HEK293 (cell line): Measurements from ENCODE around the gene ZNF726.
A peak's percentile ranks its signal among the peaks of the same experiment; 100 is the strongest.

Experiments
- CTCF ChIA-PET: fragments of 350-600 bp; formaldehyde crosslinking; extraction: SDS; loops from one replicate; lab custom pipeline; 2021; ENCODE audit warnings: antibody characterized with exemption; lab: Yijun Ruan, JAX
- POLR2A ChIA-PET: fragments of 300-600 bp; formaldehyde crosslinking; extraction: SDS; loops from one replicate; lab custom pipeline; 2020; ENCODE audit warnings: antibody characterized with exemption, inconsistent platforms; lab: Yijun Ruan, JAX
- H3K27ac ChIP-seq: fragments of 200-500 bp; sonication (Bioruptor generic); 2 replicates; pipeline ENCODE4 v1.5.1; 2014; ENCODE audit warnings: low read depth, low read length, control low read depth, inconsistent platforms; ENCODE audit errors: extremely low read depth
- H3K36me3 ChIP-seq, 2 experiments: fragments of 200-500 bp in 1 of 2; sonication (Bioruptor generic) in 1 of 2; 1 replicate in 1 of 2; 2 replicates in 1 of 2; pipeline ENCODE4 v1.5.1; 2014 to 2017; ENCODE audit warnings: inconsistent platforms in 2 of 2, low read length in 2 of 2; ENCODE audit not compliant: control insufficient read depth in 2 of 2, insufficient read depth in 1 of 2
- H3K4me1 ChIP-seq: fragments of 200-500 bp; sonication (Bioruptor generic); 2 replicates; pipeline ENCODE4 v1.5.1; 2014; ENCODE audit warnings: mild to moderate bottlenecking, low read length, inconsistent platforms; ENCODE audit not compliant: control insufficient read depth, insufficient read depth
- H3K4me3 ChIP-seq: 2 replicates; pipeline ENCODE4 v1.5.1; 2011; ENCODE audit warnings: low read depth, mild to moderate bottlenecking, control low read depth, low read length, moderate library complexity
- H3K9me3 ChIP-seq: fragments of 200-500 bp; sonication (Bioruptor generic); 2 replicates; pipeline ENCODE4 v1.5.1; 2014; ENCODE audit warnings: low read depth, low read length, inconsistent platforms; ENCODE audit not compliant: control insufficient read depth, insufficient read depth
- EGR2 ChIP-seq: fragments of 450-650 bp; formaldehyde crosslinking; IDR thresholded peaks from 2 replicates; pipeline ENCODE4 v1.5.1; 2016; ENCODE audit warnings: low read depth, missing biosample characterization, missing genetic modification characterization
- HOXD13 ChIP-seq: sonication (generic); formaldehyde crosslinking; IDR thresholded peaks from 2 replicates; pipeline ENCODE4 v1.8.0; 2022; ENCODE audit warnings: missing genetic modification reagents, borderline replicate concordance
- KLF10 ChIP-seq: fragments of 450-650 bp; IDR thresholded peaks from 2 replicates; pipeline ENCODE4 v1.5.1; 2018; ENCODE audit warnings: missing biosample characterization, mild to moderate bottlenecking, missing genetic modification characterization
- MEIS1 ChIP-seq: sonication (generic); formaldehyde crosslinking; IDR thresholded peaks from 2 replicates; pipeline ENCODE4 v1.8.1; 2022; ENCODE audit warnings: missing genetic modification reagents, mild to moderate bottlenecking, borderline replicate concordance
- REPIN1 ChIP-seq: fragments of 450-650 bp; formaldehyde crosslinking; IDR thresholded peaks from 2 replicates; pipeline ENCODE4 v1.5.1; 2017; ENCODE audit warnings: missing biosample characterization, missing genetic modification characterization, low read depth
- SALL2 ChIP-seq: fragments of 450-650 bp; formaldehyde crosslinking; IDR thresholded peaks from 2 replicates; pipeline ENCODE4 v1.5.0; 2017; ENCODE audit warnings: missing biosample characterization, mild to moderate bottlenecking, missing genetic modification characterization, borderline replicate concordance
- SETDB1 ChIP-seq: IDR thresholded peaks from one replicate; pipeline ENCODE4 v1.6.1; 2017; ENCODE audit warnings: mild to moderate bottlenecking, low read length, moderate library complexity, mixed read lengths; ENCODE audit not compliant: insufficient read length
- SP2 ChIP-seq: fragments of 450-650 bp; formaldehyde crosslinking; IDR thresholded peaks from 2 replicates; pipeline ENCODE4 v1.5.1; 2016; ENCODE audit warnings: missing biosample characterization, missing genetic modification characterization
- TSHZ1 ChIP-seq: fragments of 450-650 bp; formaldehyde crosslinking; IDR thresholded peaks from 2 replicates; pipeline ENCODE4 v1.5.1; 2016; ENCODE audit warnings: missing biosample characterization, missing genetic modification characterization, borderline replicate concordance
- YY1 ChIP-seq: fragments of 450-650 bp; formaldehyde crosslinking; IDR thresholded peaks from 2 replicates; pipeline ENCODE4 v1.5.1; 2018; ENCODE audit warnings: missing biosample characterization, missing genetic modification characterization
- ZBTB20 ChIP-seq: fragments of 450-650 bp; formaldehyde crosslinking; IDR thresholded peaks from 2 replicates; pipeline ENCODE4 v1.5.1; 2016; ENCODE audit warnings: missing biosample characterization, missing genetic modification characterization
- ZBTB7A ChIP-seq: fragments of 450-650 bp; formaldehyde crosslinking; IDR thresholded peaks from 2 replicates; pipeline ENCODE4 v1.5.1; 2016; ENCODE audit warnings: low read depth, missing biosample characterization, missing genetic modification characterization
- ZNF211 ChIP-seq: fragments of 450-650 bp; formaldehyde crosslinking; IDR thresholded peaks from 2 replicates; pipeline ENCODE4 v1.5.1; 2016; ENCODE audit warnings: low read depth, missing biosample characterization, missing genetic modification characterization
- ZNF214 ChIP-seq: fragments of 450-650 bp; formaldehyde crosslinking; IDR thresholded peaks from 2 replicates; pipeline ENCODE4 v1.5.1; 2017; ENCODE audit warnings: missing biosample characterization, mild to moderate bottlenecking, missing genetic modification characterization, borderline replicate concordance
- ZNF221 ChIP-seq: fragments of 450-650 bp; formaldehyde crosslinking; IDR thresholded peaks from 2 replicates; pipeline ENCODE4 v1.5.1; 2017; ENCODE audit warnings: missing biosample characterization, missing genetic modification characterization, borderline replicate concordance
- ZNF311 ChIP-seq: fragments of 450-650 bp; formaldehyde crosslinking; IDR thresholded peaks from 2 replicates; pipeline ENCODE4 v1.5.1; 2017; ENCODE audit warnings: missing biosample characterization, missing genetic modification characterization, borderline replicate concordance
- ZNF350 ChIP-seq: fragments of 450-650 bp; formaldehyde crosslinking; IDR thresholded peaks from 2 replicates; pipeline ENCODE4 v1.5.0; 2017; ENCODE audit warnings: missing biosample characterization, mild to moderate bottlenecking, missing genetic modification characterization
- ZNF354C ChIP-seq: fragments of 450-650 bp; formaldehyde crosslinking; IDR thresholded peaks from 2 replicates; pipeline ENCODE4 v1.5.1; 2016; ENCODE audit warnings: missing biosample characterization, missing genetic modification characterization, low read depth, borderline replicate concordance
- ZNF580 ChIP-seq: fragments of 450-650 bp; formaldehyde crosslinking; IDR thresholded peaks from 2 replicates; pipeline ENCODE4 v1.5.1; 2016; ENCODE audit warnings: missing biosample characterization, missing genetic modification characterization
- ZNF626 ChIP-seq: fragments of 450-650 bp; sonication (Bioruptor Pico); formaldehyde crosslinking; IDR thresholded peaks from 2 replicates; pipeline ENCODE4 v1.5.1; 2018; ENCODE audit warnings: missing biosample characterization, missing genetic modification characterization, inconsistent platforms
- ZNF664 ChIP-seq: fragments of 450-650 bp; formaldehyde crosslinking; IDR thresholded peaks from 2 replicates; pipeline ENCODE4 v1.5.1; 2016; ENCODE audit warnings: missing biosample characterization, missing genetic modification characterization
- ZNF677 ChIP-seq: fragments of 450-650 bp; IDR thresholded peaks from 2 replicates; pipeline ENCODE4 v1.5.0; 2018; ENCODE audit warnings: missing biosample characterization, mild to moderate bottlenecking, missing genetic modification characterization, moderate library complexity
- ZSCAN23 ChIP-seq: fragments of 450-650 bp; formaldehyde crosslinking; IDR thresholded peaks from 2 replicates; pipeline ENCODE4 v1.5.1; 2016; ENCODE audit warnings: missing biosample characterization, missing genetic modification characterization
- TF ChIP-seq, protein P1 (sequence below): fragments of 450-650 bp; formaldehyde crosslinking; conservative IDR thresholded peaks from 2 replicates; pipeline ENCODE4 v1.5.1; 2016; ENCODE audit warnings: low read depth, missing biosample characterization, missing genetic modification characterization
- TF ChIP-seq, protein P2 (sequence below): fragments of 450-650 bp; formaldehyde crosslinking; IDR thresholded peaks from 2 replicates; pipeline ENCODE4 v1.5.1; 2016; ENCODE audit warnings: missing biosample characterization, missing genetic modification characterization

The ZNF726 gene

DNA sequence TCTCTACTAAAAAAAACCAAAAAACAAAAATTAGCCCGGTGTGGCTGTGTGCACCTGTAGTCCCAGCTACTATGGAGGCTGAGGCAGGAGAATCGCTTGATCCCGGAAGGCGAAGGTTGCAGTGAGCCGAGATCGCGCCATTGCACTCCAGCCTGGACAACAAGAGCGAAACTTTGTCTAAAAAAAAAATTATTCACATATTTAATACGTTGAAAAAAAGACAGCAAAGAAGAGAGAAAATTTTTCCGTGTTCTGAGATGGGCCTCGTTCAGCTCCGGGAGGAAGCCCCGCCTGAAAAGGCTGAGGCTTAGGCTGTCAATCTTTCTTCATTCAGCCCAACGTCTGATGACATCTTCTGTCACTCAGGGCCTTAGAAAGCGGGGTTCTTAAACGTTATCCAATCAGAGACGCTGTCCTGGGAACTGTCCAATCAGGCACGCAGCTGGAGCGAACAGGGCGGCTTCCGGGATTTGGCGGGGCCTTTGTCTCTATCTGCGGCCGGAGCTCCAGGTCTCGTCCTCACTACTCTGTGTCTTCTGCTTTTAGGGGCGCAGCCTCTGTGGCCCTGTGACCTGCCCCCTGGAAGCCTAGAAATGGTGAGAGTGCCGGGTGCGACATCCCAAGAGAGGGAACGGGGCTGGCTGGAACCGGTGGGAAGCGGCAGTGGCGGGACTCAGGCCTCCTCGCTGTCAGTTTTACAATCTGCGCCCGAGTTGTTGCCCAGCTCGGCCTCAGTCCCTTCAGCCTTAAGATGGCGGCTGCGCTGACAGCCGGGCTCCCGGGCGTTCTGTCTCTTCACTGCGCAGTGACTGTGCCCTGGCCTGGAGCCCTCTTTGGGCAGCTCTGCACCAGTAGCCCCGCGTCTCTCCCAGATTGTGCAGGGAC lies at the start of gene ZNF726:
ZNF726 (plus strand) TSS at position 485 of the 885 bp plus-strand sequence; CDS start at position 594, 109 bp downstream.
- Histone ChIP-seq H3K9me3 (no peaks in the 10 kb centered on the region), H3K27ac (no peak within 1 kb of the TSS), H3K4me1 (no peaks in the 10 kb centered on the region), H3K36me3 (peaks cover 0 to 18% of the 10 kb centered on the region in 2 experiments; a peak in 2 of 3 replicates), H3K4me3 (peak within 1 kb of the TSS; percentile 64)
- CTCF ChIA-PET: interaction anchor here (0.7 to 1.0 kb wide), 2 partner anchors 15 to 35 kb away, joined by 3 read pairs; no protein-coding TSS in a partner anchor
- POLR2A ChIA-PET: interaction anchor here (0.8 to 1.2 kb wide), 4 partner anchors 119 to 641 kb away, joined by 3 to 6 read pairs (median 4); partner anchors contain the start of gene ZNF681
- TF ChIP-seq ZNF626 (tag by site-specific recombination) (no peak), ZNF221 (no peak), TSHZ1 (tag by site-specific recombination) (peak; percentile 71; the same call in 1 of the 2 replicates), ZNF664 (no peak), ZNF214 (tag by site-specific recombination) (no peak), ZNF354C (no peak), ZBTB7A (tag by site-specific recombination) (no peak), MEIS1 (no peak), SETDB1 (peak; percentile 18), KLF10 (no peak), ZNF677 (no peak), ZNF350 (peak; percentile 59; the same call in 1 of the 2 replicates), EGR2 (tag by site-specific recombination) (no peak), ZNF311 (no peak), SP2 (peak; percentile 90), SALL2 (tag by site-specific recombination) (no peak), ZBTB20 (tag by site-specific recombination) (peak; percentile 48; the same call in 1 of the 2 replicates), ZSCAN23 (tag by site-specific recombination) (no peak), ZNF580 (tag by site-specific recombination) (no peak), REPIN1 (tag by site-specific recombination) (no peak), ZNF211 (tag by site-specific recombination) (no peak), HOXD13 (CRISPR knock-in tag) (peak; percentile 18; the same call in 1 of the 2 replicates), YY1 (tag by site-specific recombination) (peak; percentile 66; the same call in 1 of the 2 replicates)
- TF ChIP-seq, protein P1, sequence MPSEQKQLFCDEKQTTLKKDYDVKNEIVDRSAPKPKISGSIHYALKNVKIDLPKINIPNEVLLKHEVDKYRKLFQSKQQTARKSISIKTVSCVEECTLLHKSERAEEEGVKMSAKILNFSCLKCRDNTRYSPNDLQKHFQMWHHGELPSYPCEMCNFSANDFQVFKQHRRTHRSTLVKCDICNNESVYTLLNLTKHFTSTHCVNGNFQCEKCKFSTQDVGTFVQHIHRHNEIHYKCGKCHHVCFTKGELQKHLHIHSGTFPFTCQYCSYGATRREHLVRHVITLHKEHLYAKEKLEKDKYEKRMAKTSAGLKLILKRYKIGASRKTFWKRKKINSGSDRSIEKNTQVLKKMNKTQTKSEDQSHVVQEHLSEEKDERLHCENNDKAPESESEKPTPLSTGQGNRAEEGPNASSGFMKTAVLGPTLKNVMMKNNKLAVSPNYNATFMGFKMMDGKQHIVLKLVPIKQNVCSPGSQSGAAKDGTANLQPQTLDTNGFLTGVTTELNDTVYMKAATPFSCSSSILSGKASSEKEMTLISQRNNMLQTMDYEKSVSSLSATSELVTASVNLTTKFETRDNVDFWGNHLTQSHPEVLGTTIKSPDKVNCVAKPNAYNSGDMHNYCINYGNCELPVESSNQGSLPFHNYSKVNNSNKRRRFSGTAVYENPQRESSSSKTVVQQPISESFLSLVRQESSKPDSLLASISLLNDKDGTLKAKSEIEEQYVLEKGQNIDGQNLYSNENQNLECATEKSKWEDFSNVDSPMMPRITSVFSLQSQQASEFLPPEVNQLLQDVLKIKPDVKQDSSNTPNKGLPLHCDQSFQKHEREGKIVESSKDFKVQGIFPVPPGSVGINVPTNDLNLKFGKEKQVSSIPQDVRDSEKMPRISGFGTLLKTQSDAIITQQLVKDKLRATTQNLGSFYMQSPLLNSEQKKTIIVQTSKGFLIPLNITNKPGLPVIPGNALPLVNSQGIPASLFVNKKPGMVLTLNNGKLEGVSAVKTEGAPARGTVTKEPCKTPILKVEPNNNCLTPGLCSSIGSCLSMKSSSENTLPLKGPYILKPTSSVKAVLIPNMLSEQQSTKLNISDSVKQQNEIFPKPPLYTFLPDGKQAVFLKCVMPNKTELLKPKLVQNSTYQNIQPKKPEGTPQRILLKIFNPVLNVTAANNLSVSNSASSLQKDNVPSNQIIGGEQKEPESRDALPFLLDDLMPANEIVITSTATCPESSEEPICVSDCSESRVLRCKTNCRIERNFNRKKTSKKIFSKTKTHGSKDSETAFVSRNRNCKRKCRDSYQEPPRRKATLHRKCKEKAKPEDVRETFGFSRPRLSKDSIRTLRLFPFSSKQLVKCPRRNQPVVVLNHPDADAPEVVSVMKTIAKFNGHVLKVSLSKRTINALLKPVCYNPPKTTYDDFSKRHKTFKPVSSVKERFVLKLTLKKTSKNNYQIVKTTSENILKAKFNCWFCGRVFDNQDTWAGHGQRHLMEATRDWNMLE (tag by site-specific recombination): peak; percentile 43
- TF ChIP-seq, protein P2, sequence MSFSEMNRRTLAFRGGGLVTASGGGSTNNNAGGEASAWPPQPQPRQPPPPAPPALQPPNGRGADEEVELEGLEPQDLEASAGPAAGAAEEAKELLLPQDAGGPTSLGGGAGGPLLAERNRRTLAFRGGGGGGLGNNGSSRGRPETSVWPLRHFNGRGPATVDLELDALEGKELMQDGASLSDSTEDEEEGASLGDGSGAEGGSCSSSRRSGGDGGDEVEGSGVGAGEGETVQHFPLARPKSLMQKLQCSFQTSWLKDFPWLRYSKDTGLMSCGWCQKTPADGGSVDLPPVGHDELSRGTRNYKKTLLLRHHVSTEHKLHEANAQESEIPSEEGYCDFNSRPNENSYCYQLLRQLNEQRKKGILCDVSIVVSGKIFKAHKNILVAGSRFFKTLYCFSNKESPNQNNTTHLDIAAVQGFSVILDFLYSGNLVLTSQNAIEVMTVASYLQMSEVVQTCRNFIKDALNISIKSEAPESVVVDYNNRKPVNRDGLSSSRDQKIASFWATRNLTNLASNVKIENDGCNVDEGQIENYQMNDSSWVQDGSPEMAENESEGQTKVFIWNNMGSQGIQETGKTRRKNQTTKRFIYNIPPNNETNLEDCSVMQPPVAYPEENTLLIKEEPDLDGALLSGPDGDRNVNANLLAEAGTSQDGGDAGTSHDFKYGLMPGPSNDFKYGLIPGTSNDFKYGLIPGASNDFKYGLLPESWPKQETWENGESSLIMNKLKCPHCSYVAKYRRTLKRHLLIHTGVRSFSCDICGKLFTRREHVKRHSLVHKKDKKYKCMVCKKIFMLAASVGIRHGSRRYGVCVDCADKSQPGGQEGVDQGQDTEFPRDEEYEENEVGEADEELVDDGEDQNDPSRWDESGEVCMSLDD: peak; percentile 74; the same call in 1 of the 2 replicates
